ENCODE data around the gene PLEKHG5.

Gene PLEKHG5

DNA sequence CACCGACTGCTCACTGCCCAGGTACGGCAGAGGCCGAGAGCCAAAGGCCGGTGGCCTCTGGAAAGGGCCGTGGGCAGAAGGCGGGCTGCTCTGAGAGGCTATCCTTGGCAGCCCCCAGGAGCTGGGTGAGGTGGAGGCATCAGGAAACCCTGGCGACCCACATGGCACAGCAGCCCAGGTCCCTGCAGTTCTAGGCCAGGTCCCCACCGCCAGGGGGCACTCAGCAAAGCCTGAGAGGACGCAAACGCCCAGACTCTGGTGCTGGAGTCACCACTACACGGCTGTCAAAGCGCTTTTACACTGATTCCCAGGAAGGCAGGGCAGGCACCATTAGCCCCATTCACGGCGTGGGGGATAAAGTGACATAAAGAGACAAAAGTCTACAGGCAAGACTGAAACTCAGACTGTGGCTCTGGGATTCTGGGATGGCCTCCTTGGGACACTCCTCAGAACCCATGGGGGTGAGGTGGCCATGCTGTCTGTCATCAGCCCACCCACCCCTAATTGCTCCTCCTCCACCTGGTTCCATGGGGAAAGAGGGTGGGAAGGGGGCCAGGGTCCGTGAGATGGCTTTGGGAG lies 4.9 kb downstream of the PLEKHG5 start:
- Histone ChIP-seq H3K4me3 (ENCODE audit: low read depth, low read length) (peak overlapping the region; percentile 39), H3K9me3 (ENCODE audit: control insufficient read depth, insufficient read depth, low read length) (no peaks in the 10 kb centered on the region), H3K27ac (ENCODE audit: low read depth, low read length) (no peak overlapping the region), H3K36me3 (ENCODE audit: control insufficient read depth, insufficient read depth, low read length) (no peaks in the 10 kb centered on the region), H3K4me1 (ENCODE audit: control insufficient read depth, insufficient read depth, low read length) (peaks cover 16% of the 10 kb centered on the region), H3K27me3 (ENCODE audit: control insufficient read depth, insufficient read depth, low read length) (peaks cover 7% of the 10 kb centered on the region; the same call in 1 of the 2 replicates), H3K9ac (ENCODE audit: low read depth, low read length) (no peak overlapping the region)

DNA sequence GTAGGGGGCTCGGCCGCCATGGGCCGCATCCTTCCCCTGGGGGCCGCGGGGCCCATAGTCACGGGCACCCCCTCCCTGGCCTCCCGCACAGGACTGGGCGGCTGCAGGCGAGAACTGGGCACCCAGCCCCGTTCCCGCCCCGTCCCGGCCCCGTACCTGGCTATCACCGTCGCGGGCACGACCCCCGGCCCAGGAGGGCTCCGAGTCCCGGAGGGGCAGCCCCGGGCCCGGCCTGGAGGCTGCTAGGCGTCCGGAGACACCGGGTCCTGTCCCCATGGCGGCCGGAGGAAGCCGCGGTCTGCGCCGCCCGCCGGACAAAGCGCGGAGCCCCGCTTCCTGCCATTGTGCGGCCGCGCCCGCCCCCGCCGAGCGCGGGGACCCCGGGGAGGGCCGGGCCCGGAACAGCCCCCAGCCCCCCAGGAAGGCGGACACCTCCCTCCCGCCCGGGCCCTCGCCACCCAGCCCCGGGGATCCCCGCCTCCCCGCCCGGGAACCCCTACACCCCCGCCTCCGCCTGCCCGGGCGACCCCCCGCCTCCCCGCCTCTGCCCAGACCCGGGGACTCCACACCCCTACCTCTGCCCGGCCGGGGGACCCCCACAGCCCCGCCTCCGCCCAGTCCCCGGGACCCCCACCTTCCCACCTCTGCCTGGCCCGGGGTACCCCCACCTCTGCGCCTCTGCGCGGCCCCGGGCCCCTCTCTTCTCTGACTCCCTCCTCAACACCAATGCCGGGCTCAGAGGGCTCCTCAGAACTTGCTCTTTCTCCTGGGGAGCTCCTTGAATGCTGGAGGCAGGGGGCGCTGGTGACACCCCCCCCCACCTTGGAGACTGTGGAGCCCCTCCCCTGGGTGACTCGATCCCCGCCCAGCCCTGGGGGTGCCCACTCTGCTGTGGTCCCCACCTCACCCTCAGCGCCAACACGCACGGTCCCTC lies 6.0 kb downstream of the PLEKHG5 start:
- Histone ChIP-seq H3K27me3 (ENCODE audit: control insufficient read depth, insufficient read depth, low read length) (peaks cover 7% of the 10 kb centered on the region; the same call in 1 of the 2 replicates), H3K9ac (ENCODE audit: low read depth, low read length) (peak overlapping the region; percentile 53; the same call in 1 of the 2 replicates), H3K36me3 (ENCODE audit: control insufficient read depth, insufficient read depth, low read length) (no peaks in the 10 kb centered on the region), H3K27ac (ENCODE audit: low read depth, low read length) (no peak overlapping the region), H3K4me1 (ENCODE audit: control insufficient read depth, insufficient read depth, low read length) (peaks cover 10% of the 10 kb centered on the region), H3K4me3 (ENCODE audit: low read depth, low read length) (peak overlapping the region; percentile 70), H3K9me3 (ENCODE audit: control insufficient read depth, insufficient read depth, low read length) (no peaks in the 10 kb centered on the region)

DNA sequence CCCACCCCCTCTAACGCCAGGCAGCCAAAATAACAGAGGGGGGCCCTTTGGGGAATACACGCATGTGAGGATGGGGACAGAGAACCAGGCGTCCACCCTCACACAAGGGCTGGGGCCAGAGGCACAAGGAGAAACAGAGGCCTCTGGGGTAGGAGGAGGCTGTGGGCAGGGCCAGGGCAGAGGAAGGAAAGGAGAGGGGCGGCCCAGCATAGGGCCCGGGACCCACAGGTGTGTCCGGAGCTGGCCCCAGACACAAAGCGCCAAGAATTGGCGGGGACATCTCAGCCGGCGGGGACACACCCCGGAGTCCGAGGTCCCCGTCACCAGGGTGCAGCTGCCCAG lies 6.7 kb downstream of the PLEKHG5 start:
- H3K27me3 ChIP-seq (ENCODE audit: control insufficient read depth, insufficient read depth, low read length) = peaks cover 7% of the 10 kb centered on the region; the same call in 1 of the 2 replicates

DNA sequence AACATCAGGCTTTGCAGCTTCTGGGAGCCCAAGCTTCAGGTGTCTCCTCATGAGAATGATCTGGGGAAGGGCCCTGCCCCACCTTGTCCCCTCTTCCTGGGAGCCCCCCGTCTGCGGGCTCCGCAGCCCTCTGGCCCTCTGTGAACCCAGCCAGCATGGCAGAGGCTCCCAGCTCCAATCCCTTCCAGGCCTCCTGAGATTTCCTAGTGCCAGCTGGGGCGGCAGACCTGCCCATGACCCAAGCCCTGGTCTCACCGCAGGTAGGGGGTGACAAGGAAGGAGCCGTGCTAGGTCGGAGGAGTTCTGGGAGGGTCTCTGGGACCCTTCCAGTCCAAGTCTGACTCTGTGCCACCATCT lies 7.7 kb downstream of the PLEKHG5 start:
- H3K27ac ChIP-seq (ENCODE audit: low read depth, low read length) = no peak overlapping the region
- peaks cover 10% of the 10 kb centered on the region for H3K4me1 ChIP-seq (ENCODE audit: control insufficient read depth, insufficient read depth, low read length)
- H3K9me3 ChIP-seq (ENCODE audit: control insufficient read depth, insufficient read depth, low read length) = no peaks in the 10 kb centered on the region
- no peak overlapping the region for H3K4me3 ChIP-seq (ENCODE audit: low read depth, low read length)
- peaks cover 7% of the 10 kb centered on the region; the same call in 1 of the 2 replicates for H3K27me3 ChIP-seq (ENCODE audit: control insufficient read depth, insufficient read depth, low read length)
- no peak overlapping the region for H3K9ac ChIP-seq (ENCODE audit: low read depth, low read length)
- no peaks in the 10 kb centered on the region for H3K36me3 ChIP-seq (ENCODE audit: control insufficient read depth, insufficient read depth, low read length)

More for the DNA sequence above, 6.7 kb downstream of the PLEKHG5 start:
- Histone ChIP-seq H3K27ac (ENCODE audit: low read depth, low read length) (no peak overlapping the region), H3K36me3 (ENCODE audit: control insufficient read depth, insufficient read depth, low read length) (no peaks in the 10 kb centered on the region), H3K4me1 (ENCODE audit: control insufficient read depth, insufficient read depth, low read length) (peaks cover 10% of the 10 kb centered on the region), H3K9me3 (ENCODE audit: control insufficient read depth, insufficient read depth, low read length) (no peaks in the 10 kb centered on the region), H3K4me3 (ENCODE audit: low read depth, low read length) (peak overlapping the region; percentile 70), H3K9ac (ENCODE audit: low read depth, low read length) (peak overlapping the region; percentile 53; the same call in 1 of the 2 replicates)

DNA sequence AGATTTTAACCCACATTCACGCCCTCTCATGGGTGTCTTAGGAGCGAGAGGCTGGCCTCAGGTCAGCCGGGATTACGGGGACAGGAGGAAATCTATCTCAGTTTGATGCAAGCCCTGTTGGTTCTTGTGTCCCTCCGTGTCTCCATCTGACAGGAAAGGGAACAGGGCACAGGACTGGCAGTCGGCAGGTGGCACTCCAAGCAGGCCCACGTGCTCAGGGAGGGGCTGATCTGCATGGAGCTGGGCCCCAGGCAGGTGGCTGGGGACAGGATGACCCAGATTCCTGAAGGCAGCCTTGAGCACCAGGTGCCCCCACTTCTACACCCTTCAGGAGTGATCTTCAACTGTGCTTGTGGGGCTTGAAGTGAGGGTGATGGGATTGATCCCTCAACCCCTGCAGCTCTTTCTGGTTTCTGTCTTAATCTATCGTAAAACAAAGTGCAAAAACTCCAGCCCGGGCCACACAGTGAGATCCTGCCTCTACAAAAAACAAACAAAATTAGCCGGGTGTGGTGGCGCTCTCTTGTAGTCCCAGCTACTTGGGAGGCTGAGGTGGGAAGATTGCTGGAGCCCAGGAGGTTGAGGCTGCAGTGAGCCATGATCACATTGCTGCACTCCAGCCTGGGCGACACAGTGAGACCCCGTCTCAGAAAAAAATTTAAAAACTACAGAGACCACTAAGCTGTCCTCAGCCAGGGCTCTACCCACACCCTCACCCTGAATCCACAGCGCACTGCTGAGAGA lies 8.3 kb downstream of the PLEKHG5 start:
- Histone ChIP-seq H3K27me3 (ENCODE audit: control insufficient read depth, insufficient read depth, low read length) (peaks cover 7% of the 10 kb centered on the region; the same call in 1 of the 2 replicates), H3K9me3 (ENCODE audit: control insufficient read depth, insufficient read depth, low read length) (no peaks in the 10 kb centered on the region), H3K4me3 (ENCODE audit: low read depth, low read length) (no peak overlapping the region), H3K27ac (ENCODE audit: low read depth, low read length) (no peak overlapping the region), H3K9ac (ENCODE audit: low read depth, low read length) (no peak overlapping the region), H3K4me1 (ENCODE audit: control insufficient read depth, insufficient read depth, low read length) (peaks cover 10% of the 10 kb centered on the region), H3K36me3 (ENCODE audit: control insufficient read depth, insufficient read depth, low read length) (no peaks in the 10 kb centered on the region)

DNA sequence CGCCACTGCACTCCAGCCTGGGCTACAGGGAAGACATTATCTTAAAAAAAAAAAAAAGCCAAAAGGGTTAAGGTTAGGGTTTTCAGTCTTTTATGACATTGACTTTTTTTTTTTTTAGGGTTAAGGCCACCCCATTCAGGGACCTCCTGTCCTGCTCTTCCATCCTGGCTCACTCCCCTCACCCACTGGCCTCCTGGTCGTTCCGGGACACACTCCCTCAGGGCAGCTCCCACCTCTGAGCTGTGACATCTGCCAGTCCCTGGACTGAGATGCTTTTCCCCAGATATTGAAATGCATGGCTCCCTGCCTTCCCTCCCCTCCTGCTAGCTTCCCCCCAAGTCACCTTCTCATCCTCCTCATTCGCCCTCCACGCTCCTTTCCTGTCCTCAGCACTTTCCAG lies 9.6 kb downstream of the PLEKHG5 start:
- H3K36me3 ChIP-seq (ENCODE audit: control insufficient read depth, insufficient read depth, low read length) = no peaks in the 10 kb centered on the region
- peaks cover 16% of the 10 kb centered on the region for H3K4me1 ChIP-seq (ENCODE audit: control insufficient read depth, insufficient read depth, low read length)
- no peak overlapping the region for H3K4me3 ChIP-seq (ENCODE audit: low read depth, low read length)
- H3K27ac ChIP-seq (ENCODE audit: low read depth, low read length) = no peak overlapping the region
- no peak overlapping the region for H3K9ac ChIP-seq (ENCODE audit: low read depth, low read length)
- no peaks in the 10 kb centered on the region for H3K9me3 ChIP-seq (ENCODE audit: control insufficient read depth, insufficient read depth, low read length)
- peaks cover 7% of the 10 kb centered on the region; the same call in 1 of the 2 replicates for H3K27me3 ChIP-seq (ENCODE audit: control insufficient read depth, insufficient read depth, low read length)

DNA sequence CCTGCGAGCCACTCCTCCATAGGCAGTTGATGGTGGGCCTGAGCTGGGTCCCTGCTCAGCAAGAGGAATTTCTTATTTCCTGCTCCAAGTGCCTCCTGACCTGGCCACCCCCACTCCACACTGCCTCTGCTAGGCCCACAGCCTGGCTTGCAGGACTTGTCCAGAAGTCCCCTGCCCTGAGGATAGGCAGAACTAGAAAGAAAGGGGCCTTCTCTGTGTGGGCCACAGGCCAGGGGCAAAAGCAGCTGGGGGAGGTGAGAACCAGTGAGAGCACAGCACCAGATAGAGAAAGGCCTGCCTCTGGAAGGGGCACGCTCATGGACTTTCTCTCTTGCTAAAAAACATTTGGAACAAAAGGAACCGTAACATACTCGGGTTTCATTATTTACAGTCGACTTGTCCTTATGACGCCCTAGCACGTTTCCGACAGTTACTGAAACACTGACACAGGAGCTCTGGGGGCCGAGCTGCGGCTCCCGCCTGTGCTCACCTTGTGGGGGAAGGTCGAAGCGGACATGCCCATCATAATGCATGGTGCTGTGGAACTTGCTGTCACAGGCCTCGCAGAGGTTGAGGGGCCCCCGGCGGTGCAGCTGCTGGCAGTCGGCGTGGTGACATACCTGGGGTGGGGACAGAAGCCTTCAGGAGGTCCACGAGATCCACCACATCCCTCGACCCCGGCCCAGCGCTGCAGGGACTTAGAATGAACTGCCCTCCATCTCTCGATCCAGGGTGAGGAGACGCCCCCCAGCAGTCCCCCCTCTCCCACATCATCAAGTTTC lies 14.2 kb downstream of the PLEKHG5 start:
- Histone ChIP-seq H3K4me3 (ENCODE audit: low read depth, low read length) (no peak overlapping the region), H3K36me3 (ENCODE audit: control insufficient read depth, insufficient read depth, low read length) (peaks cover 8% of the 10 kb centered on the region), H3K27me3 (ENCODE audit: control insufficient read depth, insufficient read depth, low read length) (no peaks in the 10 kb centered on the region), H3K9ac (ENCODE audit: low read depth, low read length) (no peak overlapping the region), H3K27ac (ENCODE audit: low read depth, low read length) (no peak overlapping the region), H3K9me3 (ENCODE audit: control insufficient read depth, insufficient read depth, low read length) (no peaks in the 10 kb centered on the region), H3K4me1 (ENCODE audit: control insufficient read depth, insufficient read depth, low read length) (peaks cover 9% of the 10 kb centered on the region; the same call in 1 of the 2 replicates)

DNA sequence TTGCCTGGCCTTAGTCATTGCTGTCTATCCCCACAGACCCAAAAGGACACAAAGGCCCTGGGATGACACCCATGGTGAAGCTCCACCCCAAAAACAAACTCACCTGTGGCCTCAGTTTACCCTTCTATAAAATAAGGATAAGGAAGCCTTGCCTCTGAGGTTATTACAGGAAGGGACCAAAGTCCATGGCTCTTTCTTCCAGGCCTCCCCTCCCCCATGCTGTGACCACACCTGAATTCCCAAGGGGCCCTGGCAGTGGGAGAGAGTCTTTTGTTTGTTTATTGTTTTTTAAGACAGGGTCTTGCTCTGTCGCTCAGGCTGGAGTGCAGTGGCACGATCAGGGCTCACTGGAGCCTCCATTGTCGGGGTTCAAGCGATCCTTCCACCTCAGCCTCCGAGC lies 15.0 kb downstream of the PLEKHG5 start:
- peaks cover 9% of the 10 kb centered on the region; the same call in 1 of the 2 replicates for H3K4me1 ChIP-seq (ENCODE audit: control insufficient read depth, insufficient read depth, low read length)
- H3K36me3 ChIP-seq (ENCODE audit: control insufficient read depth, insufficient read depth, low read length) = peaks cover 11% of the 10 kb centered on the region

DNA sequence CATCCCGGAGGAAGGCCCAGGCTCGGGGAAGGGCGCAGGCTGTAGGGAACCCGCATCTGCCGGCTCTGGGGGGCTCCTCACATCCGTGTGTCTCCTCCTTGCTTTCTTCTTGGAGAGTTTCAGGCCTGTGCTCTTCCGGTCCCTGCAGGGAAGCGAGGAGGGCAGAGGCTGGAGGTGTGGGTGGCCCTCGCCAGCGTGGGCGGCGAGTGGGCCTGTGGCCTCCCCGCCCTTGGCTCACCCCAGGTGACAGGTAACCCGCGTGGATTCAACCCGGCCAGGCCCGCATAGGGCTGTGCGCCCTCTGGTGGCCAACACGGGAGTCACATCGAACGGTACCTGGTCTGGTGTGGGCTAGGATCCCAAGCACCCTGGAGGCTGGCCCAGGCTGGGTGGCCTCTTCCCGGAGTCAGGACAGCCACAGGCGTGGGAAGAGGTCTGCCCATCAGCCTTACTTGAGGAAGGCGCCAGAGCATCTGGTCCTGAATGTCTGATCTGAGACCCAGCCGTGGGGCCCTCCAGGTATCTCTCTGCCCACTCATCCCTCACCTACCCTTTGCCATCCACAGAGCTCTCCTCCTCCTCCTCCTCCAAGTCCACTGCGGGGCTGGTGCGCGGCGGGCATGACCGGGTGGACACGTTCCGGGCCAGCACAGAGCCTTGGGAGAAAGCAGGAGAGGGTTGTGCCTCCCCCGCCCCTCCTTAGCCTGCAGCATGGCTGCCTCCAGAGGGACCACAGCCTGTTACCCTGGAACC lies 15.9 kb downstream of the PLEKHG5 start:
- H3K36me3 ChIP-seq (ENCODE audit: control insufficient read depth, insufficient read depth, low read length) = peaks cover 11% of the 10 kb centered on the region
- H3K4me3 ChIP-seq (ENCODE audit: low read depth, low read length) = no peak overlapping the region
- H3K27me3 ChIP-seq (ENCODE audit: control insufficient read depth, insufficient read depth, low read length) = no peaks in the 10 kb centered on the region

More for the DNA sequence above, 15.0 kb downstream of the PLEKHG5 start:
- Histone ChIP-seq H3K4me3 (ENCODE audit: low read depth, low read length) (no peak overlapping the region), H3K27me3 (ENCODE audit: control insufficient read depth, insufficient read depth, low read length) (no peaks in the 10 kb centered on the region), H3K9me3 (ENCODE audit: control insufficient read depth, insufficient read depth, low read length) (no peaks in the 10 kb centered on the region), H3K9ac (ENCODE audit: low read depth, low read length) (no peak overlapping the region), H3K27ac (ENCODE audit: low read depth, low read length) (no peak overlapping the region)

DNA sequence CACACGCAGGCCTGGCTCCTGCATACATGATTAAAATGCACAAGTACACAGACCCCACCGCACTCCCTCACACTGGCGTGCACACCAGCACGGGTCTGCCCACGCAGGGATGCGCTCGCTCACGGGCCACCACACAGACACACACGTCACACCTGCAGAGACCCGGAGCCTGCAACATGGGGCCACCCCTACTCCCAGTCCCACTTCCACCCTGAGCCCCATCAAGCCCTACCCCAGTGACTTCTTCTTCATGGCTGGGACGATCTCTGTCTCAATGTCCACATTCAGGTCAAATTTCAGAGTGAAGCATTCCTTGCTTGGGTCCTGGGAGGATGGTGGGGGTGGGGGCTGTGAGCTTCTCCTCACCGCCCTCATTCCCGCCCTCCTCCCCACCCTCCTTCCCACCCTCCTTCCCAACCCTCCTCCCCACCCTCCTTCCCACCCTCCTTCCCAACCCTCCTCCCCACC lies 16.6 kb downstream of the PLEKHG5 start:
- Histone ChIP-seq H3K27me3 (ENCODE audit: control insufficient read depth, insufficient read depth, low read length) (no peaks in the 10 kb centered on the region), H3K27ac (ENCODE audit: low read depth, low read length) (no peak overlapping the region), H3K4me1 (ENCODE audit: control insufficient read depth, insufficient read depth, low read length) (peaks cover 9% of the 10 kb centered on the region; the same call in 1 of the 2 replicates), H3K36me3 (ENCODE audit: control insufficient read depth, insufficient read depth, low read length) (peaks cover 18% of the 10 kb centered on the region), H3K4me3 (ENCODE audit: low read depth, low read length) (no peak overlapping the region), H3K9me3 (ENCODE audit: control insufficient read depth, insufficient read depth, low read length) (no peaks in the 10 kb centered on the region), H3K9ac (ENCODE audit: low read depth, low read length) (no peak overlapping the region)

More for the DNA sequence above, 15.9 kb downstream of the PLEKHG5 start:
- H3K27ac ChIP-seq (ENCODE audit: low read depth, low read length) = no peak overlapping the region
- peaks cover 9% of the 10 kb centered on the region; the same call in 1 of the 2 replicates for H3K4me1 ChIP-seq (ENCODE audit: control insufficient read depth, insufficient read depth, low read length)
- H3K9ac ChIP-seq (ENCODE audit: low read depth, low read length) = no peak overlapping the region
- H3K9me3 ChIP-seq (ENCODE audit: control insufficient read depth, insufficient read depth, low read length) = no peaks in the 10 kb centered on the region

Data from HUES48 (cell line).